ENCODE measurements around the gene ZMYND19.
"Not testable (repeated sequence)": the region's sequence is repeated elsewhere in the genome, so short reads cannot be mapped to it uniquely, and the experiment has no call there.

The ZMYND19 gene

DNA sequence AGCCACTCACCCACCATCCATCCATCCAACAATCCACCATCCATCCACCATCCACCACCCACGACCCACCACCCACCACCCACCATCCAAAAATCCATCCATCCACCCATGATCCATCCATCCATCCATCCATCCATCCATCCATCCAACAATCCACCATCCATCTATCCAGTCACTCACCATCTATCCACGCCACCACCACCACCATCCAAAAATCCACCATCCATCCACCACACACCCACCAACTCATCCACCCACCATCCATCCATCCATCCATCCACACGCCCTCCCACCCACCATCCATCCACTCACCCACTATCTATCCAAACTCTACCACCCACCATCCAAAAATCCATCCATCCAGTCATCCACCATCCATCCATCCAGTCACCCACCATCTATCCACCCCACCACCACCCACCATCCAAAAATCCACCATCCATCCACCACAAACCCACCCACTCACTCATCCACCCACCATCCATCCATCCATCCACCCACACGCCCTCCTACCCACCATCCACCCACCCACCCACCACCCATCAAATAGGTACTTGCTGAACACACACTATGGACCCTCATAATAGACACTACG lies 20.6 kb downstream of the ZMYND19 start:
- in situ Hi-C loops (cut with MboI; ENCODE audit: low pct_unique_long_range_greater_than_20kb, low sequenced_read_pairs), result no loop called here
- no peak for DNase-seq

DNA sequence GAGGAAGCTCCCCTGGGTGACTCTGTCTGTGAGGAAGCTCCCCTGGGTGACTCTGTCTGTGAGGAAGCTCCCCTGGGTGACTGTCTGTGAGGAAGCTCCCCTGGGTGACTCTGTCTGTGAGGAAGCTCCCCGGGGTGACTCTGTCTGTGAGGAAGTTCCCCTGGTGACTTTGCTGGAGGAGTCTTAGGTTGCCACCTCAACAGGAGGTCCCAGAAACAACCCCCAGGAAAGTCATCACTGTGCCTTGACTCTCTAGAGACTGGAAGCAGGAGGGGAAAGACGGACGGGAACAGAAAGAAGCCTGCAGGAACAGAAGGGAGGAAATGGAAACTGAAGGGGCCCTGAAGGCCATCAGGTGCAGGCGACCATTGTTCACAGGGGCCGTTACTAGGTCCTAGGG lies 21.9 kb downstream of the ZMYND19 start:
- DNase-seq; in situ Hi-C loops (cut with MboI; ENCODE audit: low pct_unique_long_range_greater_than_20kb, low sequenced_read_pairs): not testable (repeated sequence)

DNA sequence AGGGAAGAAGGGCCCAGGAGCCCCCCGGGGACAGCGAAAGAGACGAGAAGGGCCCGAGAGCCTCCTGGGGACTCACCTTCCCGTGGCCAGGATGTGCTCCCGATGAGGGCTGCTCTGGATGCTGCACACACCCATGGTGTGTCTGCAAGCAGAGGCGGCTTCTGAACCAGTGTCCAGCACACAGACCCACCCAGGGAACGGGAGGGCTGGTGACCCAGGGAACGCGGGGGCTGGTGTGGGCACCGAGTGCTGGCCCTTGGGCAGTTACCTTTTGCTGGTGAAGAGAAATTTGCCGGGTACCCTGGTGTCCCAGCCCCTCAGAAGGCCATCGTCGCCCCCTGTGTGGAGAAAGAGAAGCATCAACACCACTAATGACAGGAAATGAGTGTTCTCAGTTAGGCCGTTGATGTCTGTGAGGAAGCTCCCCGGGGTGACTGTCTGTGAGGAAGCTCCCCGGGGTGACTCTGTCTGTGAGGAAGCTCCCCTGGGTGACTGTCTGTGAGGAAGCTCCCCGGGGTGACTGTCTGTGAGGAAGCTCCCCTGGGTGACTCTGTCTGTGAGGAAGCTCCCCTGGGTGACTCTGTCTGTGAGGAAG lies 25.4 kb downstream of the ZMYND19 start:
- in situ Hi-C loops (cut with MboI; ENCODE audit: low pct_unique_long_range_greater_than_20kb, low sequenced_read_pairs), result no loop called here
- no peak for DNase-seq

GRCh38 chr9:137564134-137564533 lies 26.2 kb downstream of the ZMYND19 start:
- DNase-seq, result no peak
- in situ Hi-C loops (cut with MboI; ENCODE audit: low pct_unique_long_range_greater_than_20kb, low sequenced_read_pairs), result no loop called here

- in situ Hi-C loops (cut with MboI; ENCODE audit: low pct_unique_long_range_greater_than_20kb, low sequenced_read_pairs), result no loop called here
Measured at GRCh38 chr9:137558127-137558526, 32.2 kb downstream of the ZMYND19 start.

GRCh38 chr9:137556069-137556838 lies 34.1 kb downstream of the ZMYND19 start:
- in situ Hi-C loops (cut with MboI; ENCODE audit: low pct_unique_long_range_greater_than_20kb, low sequenced_read_pairs), result no loop called here
- DNase-seq, result no peak

More at GRCh38 chr9:137558127-137558526, 32.2 kb downstream of the ZMYND19 start:
- DNase-seq, result no peak

- no peak for DNase-seq
- in situ Hi-C loops (cut with MboI; ENCODE audit: low pct_unique_long_range_greater_than_20kb, low sequenced_read_pairs), result no loop called here
Measured at GRCh38 chr9:137555179-137555578, 35.1 kb downstream of the ZMYND19 start.

- in situ Hi-C loops (cut with MboI; ENCODE audit: low pct_unique_long_range_greater_than_20kb, low sequenced_read_pairs), result no loop called here
- DNase-seq, result no peak
Measured at GRCh38 chr9:137554349-137554748, 36.0 kb downstream of the ZMYND19 start.

- in situ Hi-C loops (cut with MboI; ENCODE audit: low pct_unique_long_range_greater_than_20kb, low sequenced_read_pairs); DNase-seq: not testable (repeated sequence)
Measured at GRCh38 chr9:137553654-137554053, 36.7 kb downstream of the ZMYND19 start.

- DNase-seq, result peak; percentile 46
- in situ Hi-C loops (cut with MboI; ENCODE audit: low pct_unique_long_range_greater_than_20kb, low sequenced_read_pairs), result no loop called here
Measured at GRCh38 chr9:137552022-137552768, 38.1 kb downstream of the ZMYND19 start.

DNA sequence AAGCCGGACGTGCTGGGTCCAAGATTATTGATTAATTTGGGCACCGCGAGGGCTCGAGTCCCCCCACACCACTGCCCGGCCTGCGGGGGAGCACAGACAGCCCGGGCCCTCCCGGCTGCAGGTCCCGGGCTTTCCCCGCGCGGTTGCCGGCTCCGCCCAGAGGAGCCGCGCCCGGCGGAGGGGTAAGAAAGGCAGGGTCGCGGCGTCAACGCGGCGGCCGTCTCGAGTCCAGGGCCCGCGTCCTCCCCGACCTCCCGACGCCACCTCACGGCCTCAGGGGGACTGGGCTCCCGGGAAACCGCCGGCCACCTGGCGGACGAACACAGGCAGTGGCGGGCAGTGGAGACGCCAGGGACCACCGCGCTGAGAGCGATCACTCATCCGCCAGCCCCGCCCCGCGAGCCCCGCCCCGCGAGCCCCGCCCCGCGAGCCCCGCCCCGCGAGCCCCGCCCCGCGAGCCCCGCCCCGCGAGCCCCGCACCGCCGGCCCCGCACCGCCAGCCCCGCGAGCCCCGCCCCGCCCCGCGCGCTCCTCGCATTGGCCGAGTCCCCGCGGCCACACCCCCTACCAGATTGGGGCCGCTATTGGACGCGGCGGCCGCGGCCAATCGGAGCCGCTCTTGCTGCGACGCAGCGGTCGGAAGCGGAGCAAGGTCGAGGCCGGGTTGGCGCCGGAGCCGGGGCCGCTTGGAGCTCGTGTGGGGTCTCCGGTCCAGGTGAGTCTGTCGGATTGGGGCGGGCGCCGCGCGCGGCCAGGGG lies 38.9 kb downstream of the ZMYND19 start, which contains the start of gene MRPL41:
Gene MRPL41, plus strand, starts transcription at position 616 of the 758 bp plus-strand sequence. CDS start 203 bp downstream, outside the sequence.
- in situ Hi-C loops (cut with MboI; ENCODE audit: low pct_unique_long_range_greater_than_20kb, low sequenced_read_pairs), result no loop called here
- peak; percentile 89 for DNase-seq

DNA sequence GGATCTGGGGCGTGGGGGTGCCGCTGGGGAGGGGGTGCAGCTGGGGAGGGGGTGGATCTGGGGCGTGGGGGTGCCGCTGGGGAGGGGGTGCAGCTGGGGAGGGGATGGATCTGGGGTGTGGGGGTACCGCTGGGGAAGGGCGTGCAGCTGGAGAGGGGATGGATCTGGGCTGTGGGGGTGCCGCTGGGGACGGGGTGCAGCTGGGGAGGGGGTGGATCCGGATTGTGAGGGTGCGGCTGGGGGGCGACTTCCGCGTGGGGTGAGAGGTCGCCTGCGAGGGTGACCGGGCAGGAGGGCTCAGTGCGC lies 39.4 kb downstream of the ZMYND19 start:
- DNase-seq; in situ Hi-C loops (cut with MboI; ENCODE audit: low pct_unique_long_range_greater_than_20kb, low sequenced_read_pairs): not testable (repeated sequence)

- in situ Hi-C loops (cut with MboI; ENCODE audit: low pct_unique_long_range_greater_than_20kb, low sequenced_read_pairs), result no loop called here
- peak; percentile 85 for DNase-seq
Measured at GRCh38 chr9:137550231-137550621, 40.1 kb downstream of the ZMYND19 start, which contains the start of gene PNPLA7. Gene PNPLA7, minus strand, starts transcription at chr9:137550402. Its CDS starts 205 bp downstream, at chr9:137550197.

DNA sequence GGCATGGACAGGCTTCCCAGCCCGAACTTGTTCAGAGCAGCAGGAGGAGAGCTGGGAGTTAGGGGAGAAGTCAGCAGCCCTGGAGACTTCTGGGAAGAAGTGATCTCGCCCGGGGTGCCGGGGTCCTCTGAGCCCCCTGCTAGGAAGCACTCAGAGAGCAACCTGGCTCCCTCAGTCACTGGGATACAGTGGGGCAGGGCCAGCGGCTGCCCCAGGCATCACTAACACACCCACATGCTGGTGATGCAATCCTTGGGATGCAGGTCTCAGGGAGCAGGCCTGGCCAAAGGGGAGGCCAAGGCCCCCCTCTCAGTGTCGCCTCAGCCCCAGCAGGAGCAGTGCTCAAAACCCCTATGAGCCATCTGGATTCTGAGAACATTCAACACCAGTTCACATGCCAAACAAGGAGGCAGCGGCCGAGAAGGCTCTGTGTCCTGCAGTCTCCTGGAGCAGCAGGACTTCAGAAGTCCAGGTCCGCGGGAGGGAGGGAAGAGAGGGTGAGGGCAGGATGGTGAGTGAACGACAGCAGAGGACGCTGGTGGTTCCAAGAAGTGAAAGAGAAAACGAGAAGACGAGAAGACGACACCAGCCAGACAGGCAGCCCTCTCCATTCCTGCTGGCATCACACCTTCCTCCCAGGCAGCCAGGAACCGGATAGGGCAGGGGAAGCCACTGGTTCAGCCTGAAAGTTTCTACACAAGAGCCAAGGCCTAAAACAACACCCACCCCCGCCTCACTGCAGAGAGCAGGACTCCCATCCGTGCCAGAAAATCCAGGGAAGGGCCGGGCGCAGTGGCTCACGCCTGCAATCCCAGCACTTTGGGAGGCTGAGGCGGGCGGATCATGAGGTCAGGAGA lies 42.4 kb downstream of the ZMYND19 start:
- DNase-seq, result no peak
- in situ Hi-C loops (cut with MboI; ENCODE audit: low pct_unique_long_range_greater_than_20kb, low sequenced_read_pairs), result no loop called here

GRCh38 chr9:137545123-137545522 lies 45.2 kb downstream of the ZMYND19 start:
- in situ Hi-C loops (cut with MboI; ENCODE audit: low pct_unique_long_range_greater_than_20kb, low sequenced_read_pairs), result no loop called here

DNA sequence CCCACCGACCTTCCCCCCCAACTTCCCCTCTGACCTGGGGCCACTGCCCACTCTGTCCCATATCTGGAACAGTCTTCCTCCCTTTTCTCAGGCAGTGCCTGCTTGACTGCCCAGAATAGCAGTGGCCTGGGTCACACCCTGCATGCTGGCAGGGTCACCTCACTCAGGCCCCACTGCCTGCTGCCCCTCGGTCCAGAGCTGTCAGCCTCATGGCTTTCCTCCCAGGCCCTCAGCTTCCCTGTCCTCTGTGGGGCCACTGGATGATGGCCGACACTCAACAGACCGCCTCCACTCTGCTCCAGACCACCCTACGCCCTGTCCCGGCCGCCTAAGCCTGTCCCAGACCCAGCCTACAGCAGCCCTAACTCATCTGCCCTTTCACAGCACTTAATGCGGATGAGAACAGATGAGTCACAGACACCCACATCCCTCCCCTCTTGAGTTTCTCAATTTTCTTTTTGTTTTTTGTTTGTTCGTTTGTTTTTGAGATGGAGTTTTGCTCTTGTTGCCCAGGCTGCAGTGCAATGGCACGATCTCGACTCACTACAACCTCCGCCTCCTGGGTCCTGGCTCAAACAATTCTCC lies 46.0 kb downstream of the ZMYND19 start:
- DNase-seq, result no peak
- in situ Hi-C loops (cut with MboI; ENCODE audit: low pct_unique_long_range_greater_than_20kb, low sequenced_read_pairs), result no loop called here

More at GRCh38 chr9:137545123-137545522, 45.2 kb downstream of the ZMYND19 start:
- DNase-seq, result no peak

DNA sequence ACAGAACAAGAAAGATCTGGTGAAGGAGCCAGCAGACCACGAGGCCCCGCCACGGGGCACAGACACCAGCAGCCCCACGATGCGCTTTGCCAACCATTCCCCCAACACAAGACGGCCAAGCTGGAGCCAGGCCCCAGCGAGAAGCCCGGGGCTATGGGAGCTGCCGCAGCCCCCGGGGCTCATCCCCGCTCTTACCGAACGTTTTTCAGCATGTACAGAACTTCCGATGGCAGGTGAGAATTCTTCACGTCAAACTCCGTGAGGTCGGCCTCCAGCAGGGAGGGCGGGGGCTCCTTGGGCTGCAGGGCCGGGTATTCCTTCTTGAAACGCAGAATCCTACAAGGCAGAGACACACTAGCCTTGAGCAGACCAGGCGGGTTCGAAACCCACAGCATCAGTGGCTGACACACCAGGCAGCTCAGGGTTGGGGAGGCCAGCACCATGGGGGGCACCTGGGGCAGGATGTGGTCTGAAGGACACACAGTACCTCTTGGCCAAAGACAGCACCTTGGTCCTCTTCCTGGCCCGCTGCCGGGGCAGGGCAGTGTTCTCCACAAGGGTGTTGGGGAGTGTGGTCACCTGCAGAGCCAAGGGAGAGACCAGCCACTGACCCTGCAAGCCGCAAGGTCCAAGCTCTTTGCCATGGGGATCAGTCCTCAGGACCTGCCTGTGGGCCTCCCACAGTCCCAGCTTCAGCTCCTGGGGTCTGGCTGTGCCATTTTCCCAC lies 46.9 kb downstream of the ZMYND19 start:
- DNase-seq, result no peak
- in situ Hi-C loops (cut with MboI; ENCODE audit: low pct_unique_long_range_greater_than_20kb, low sequenced_read_pairs), result no loop called here
